Panc1 (cell line): ENCODE data around the gene UBE2J2. TPM values are rescaled to one million over a fixed set of nuclear protein-coding genes. Genes with fewer than 3 reads are reported as not detected.

Source experiments
- ATAC-seq: fragments of 200-7000 bp; cut with Tn5 transposase; 2 replicates; pipeline ENCODE4 v1.9.1; 2020; ENCODE audit warnings: mild to moderate bottlenecking, moderate library complexity
- BruUV-seq: library from RNA; stranded (reverse); fragments of 400-500 nt; replicated peaks from 2 replicates; lab custom pipeline; 2021; lab: Mats Ljungman, UMichigan
- CTCF ChIA-PET: fragments of 300-600 bp; sonication (Branson Sonifier 250); formaldehyde crosslinking; loops from one replicate; lab custom pipeline; 2022; ENCODE audit warnings: antibody characterized with exemption; lab: Charles Lee
- POLR2A ChIA-PET: fragments of 300-600 bp; sonication (Branson Sonifier 250); formaldehyde crosslinking; loops from one replicate; lab custom pipeline; 2022; ENCODE audit warnings: antibody characterized with exemption; lab: Charles Lee
- DNase-seq: peaks from one replicate; pipeline ENCODE4 v3.0.0-alpha.2; 2010; ENCODE audit warnings: low read depth, low spot score
- H3K27ac ChIP-seq: 2 replicates; pipeline ENCODE4 v1.5.1; 2011; ENCODE audit warnings: mild to moderate bottlenecking, low read length, inconsistent platforms
- H3K27me3 ChIP-seq: fragments of 200-500 bp; sonication (Bioruptor generic); 2 replicates; pipeline ENCODE4 v1.6.0; 2014; ENCODE audit warnings: low read length, inconsistent platforms; ENCODE audit not compliant: control insufficient read depth, insufficient read depth
- H3K36me3 ChIP-seq: fragments of 200-500 bp; sonication (Bioruptor generic); 2 replicates; pipeline ENCODE4 v1.5.1; 2014; ENCODE audit warnings: inconsistent platforms, mild to moderate bottlenecking, low read length, moderate library complexity; ENCODE audit not compliant: control insufficient read depth, insufficient read depth
- H3K4me1 ChIP-seq: 2 replicates; pipeline ENCODE4 v1.5.1; 2011; ENCODE audit warnings: inconsistent platforms, mild to moderate bottlenecking, low read length, moderate library complexity; ENCODE audit not compliant: control insufficient read depth, insufficient read depth
- H3K4me3 ChIP-seq, 2 experiments: 2 replicates each; pipeline ENCODE4 v1.5.1; 2011 to 2012; ENCODE audit warnings: low read depth in 2 of 2, low read length in 2 of 2, mild to moderate bottlenecking in 2 of 2, inconsistent platforms in 1 of 2, moderate library complexity in 1 of 2
- H3K9me3 ChIP-seq: fragments of 200-500 bp; sonication (Bioruptor generic); 2 replicates; pipeline ENCODE4 v1.5.1; 2014; ENCODE audit warnings: low read depth, mild to moderate bottlenecking, inconsistent platforms, low read length, moderate library complexity; ENCODE audit not compliant: control insufficient read depth, insufficient read depth
- POLR2AphosphoS5 ChIP-seq: IDR thresholded peaks from 2 replicates; pipeline ENCODE4 v1.6.1; 2012; ENCODE audit warnings: mild to moderate bottlenecking, low read depth, low read length, moderate library complexity
- SIN3A ChIP-seq: IDR thresholded peaks from 2 replicates; pipeline ENCODE4 v1.6.1; 2012; ENCODE audit warnings: low read depth, mild to moderate bottlenecking, low read length, moderate library complexity, borderline replicate concordance; ENCODE audit not compliant: insufficient read depth
- TCF7L2 ChIP-seq: IDR thresholded peaks from 2 replicates; pipeline ENCODE4 v1.6.1; 2011; ENCODE audit warnings: mild to moderate bottlenecking, low read depth, low read length, inconsistent platforms
- in situ Hi-C: cut with HindIII; loops from 2 replicates; pipeline ENCODE4 v1.10.0; 2016; ENCODE audit warnings: low sequenced_read_pairs, low pct_unique_long_range_greater_than_20kb
- intact Hi-C: fragments of 100-400 bp; cut with micrococcal nuclease; formaldehyde crosslinking; loops from one replicate; pipeline ENCODE4 v1.10.0; 2022; ENCODE audit not compliant: unreplicated experiment
- total RNA-seq: library from RNA; stranded (reverse); gene quantifications from one replicate; pipeline ENCODE4 v1.2.1, GENCODE V29; 2021; ENCODE audit not compliant: unreplicated experiment
- TF ChIP-seq, protein P1 (sequence below), 2 experiments: IDR thresholded peaks; 2 replicates each; pipeline ENCODE4 v1.6.1; 2011 to 2012; ENCODE audit warnings: low read depth in 2 of 2, control low read depth in 1 of 2, low read length in 1 of 2, mild to moderate bottlenecking in 1 of 2, moderate library complexity in 1 of 2; ENCODE audit not compliant: insufficient read depth in 1 of 2
- TF ChIP-seq, protein P2 (sequence below): fragments of 450-650 bp; IDR thresholded peaks from 2 replicates; pipeline ENCODE4 v1.5.1; 2017; ENCODE audit warnings: mild to moderate bottlenecking

UBE2J2 gene
- total RNA-seq, 1 experiment from 2014 or later, result 101 TPM

- TF ChIP-seq, protein P1, sequence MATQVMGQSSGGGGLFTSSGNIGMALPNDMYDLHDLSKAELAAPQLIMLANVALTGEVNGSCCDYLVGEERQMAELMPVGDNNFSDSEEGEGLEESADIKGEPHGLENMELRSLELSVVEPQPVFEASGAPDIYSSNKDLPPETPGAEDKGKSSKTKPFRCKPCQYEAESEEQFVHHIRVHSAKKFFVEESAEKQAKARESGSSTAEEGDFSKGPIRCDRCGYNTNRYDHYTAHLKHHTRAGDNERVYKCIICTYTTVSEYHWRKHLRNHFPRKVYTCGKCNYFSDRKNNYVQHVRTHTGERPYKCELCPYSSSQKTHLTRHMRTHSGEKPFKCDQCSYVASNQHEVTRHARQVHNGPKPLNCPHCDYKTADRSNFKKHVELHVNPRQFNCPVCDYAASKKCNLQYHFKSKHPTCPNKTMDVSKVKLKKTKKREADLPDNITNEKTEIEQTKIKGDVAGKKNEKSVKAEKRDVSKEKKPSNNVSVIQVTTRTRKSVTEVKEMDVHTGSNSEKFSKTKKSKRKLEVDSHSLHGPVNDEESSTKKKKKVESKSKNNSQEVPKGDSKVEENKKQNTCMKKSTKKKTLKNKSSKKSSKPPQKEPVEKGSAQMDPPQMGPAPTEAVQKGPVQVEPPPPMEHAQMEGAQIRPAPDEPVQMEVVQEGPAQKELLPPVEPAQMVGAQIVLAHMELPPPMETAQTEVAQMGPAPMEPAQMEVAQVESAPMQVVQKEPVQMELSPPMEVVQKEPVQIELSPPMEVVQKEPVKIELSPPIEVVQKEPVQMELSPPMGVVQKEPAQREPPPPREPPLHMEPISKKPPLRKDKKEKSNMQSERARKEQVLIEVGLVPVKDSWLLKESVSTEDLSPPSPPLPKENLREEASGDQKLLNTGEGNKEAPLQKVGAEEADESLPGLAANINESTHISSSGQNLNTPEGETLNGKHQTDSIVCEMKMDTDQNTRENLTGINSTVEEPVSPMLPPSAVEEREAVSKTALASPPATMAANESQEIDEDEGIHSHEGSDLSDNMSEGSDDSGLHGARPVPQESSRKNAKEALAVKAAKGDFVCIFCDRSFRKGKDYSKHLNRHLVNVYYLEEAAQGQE (IDR thresholded peaks at IDR 0.05; ENCODE audit: insufficient read depth in 1 of 2, low read depth in 2 of 2, low read length in 1 of 2), result no peak
- no peak for TF ChIP-seq SIN3A
- TF ChIP-seq, protein P2, sequence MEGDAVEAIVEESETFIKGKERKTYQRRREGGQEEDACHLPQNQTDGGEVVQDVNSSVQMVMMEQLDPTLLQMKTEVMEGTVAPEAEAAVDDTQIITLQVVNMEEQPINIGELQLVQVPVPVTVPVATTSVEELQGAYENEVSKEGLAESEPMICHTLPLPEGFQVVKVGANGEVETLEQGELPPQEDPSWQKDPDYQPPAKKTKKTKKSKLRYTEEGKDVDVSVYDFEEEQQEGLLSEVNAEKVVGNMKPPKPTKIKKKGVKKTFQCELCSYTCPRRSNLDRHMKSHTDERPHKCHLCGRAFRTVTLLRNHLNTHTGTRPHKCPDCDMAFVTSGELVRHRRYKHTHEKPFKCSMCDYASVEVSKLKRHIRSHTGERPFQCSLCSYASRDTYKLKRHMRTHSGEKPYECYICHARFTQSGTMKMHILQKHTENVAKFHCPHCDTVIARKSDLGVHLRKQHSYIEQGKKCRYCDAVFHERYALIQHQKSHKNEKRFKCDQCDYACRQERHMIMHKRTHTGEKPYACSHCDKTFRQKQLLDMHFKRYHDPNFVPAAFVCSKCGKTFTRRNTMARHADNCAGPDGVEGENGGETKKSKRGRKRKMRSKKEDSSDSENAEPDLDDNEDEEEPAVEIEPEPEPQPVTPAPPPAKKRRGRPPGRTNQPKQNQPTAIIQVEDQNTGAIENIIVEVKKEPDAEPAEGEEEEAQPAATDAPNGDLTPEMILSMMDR, result no peak
- no peak for TF ChIP-seq POLR2AphosphoS5
- TF ChIP-seq TCF7L2, result no peak
- DNase-seq, result no peak
- no peaks in the 10 kb centered on the region for H3K27me3 ChIP-seq
These were observed 66.6 kb downstream of the UBE2J2 start for GRCh38 chr1:1206966-1207531.

GRCh38 chr1:1206376-1206965, 67.2 kb downstream of the UBE2J2 start, which contains the start of gene TNFRSF18:
Gene TNFRSF18 (minus strand): TSS chr1:1206592. CDS start chr1:1206571, 21 bp downstream.
- intact Hi-C loops, result no loop called here
- Histone ChIP-seq H3K27me3 (no peaks in the 10 kb centered on the region), H3K9me3 (no peaks in the 10 kb centered on the region), H3K27ac (no peak within 1 kb of the TSS), H3K4me1 (peaks cover 11% of the 10 kb centered on the region), H3K4me3 (peak within 1 kb of the TSS; percentile 25 to 38), H3K36me3 (no peaks in the 10 kb centered on the region)
- ChIA-PET CTCF (no interaction called here), POLR2A (no interaction called here)
- in situ Hi-C loops, result no loop called here
- TF ChIP-seq, protein P1 (IDR thresholded peaks at IDR 0.05; ENCODE audit: insufficient read depth in 1 of 2, low read depth in 2 of 2, low read length in 1 of 2), result no peak
- TF ChIP-seq TCF7L2 (no peak), SIN3A (no peak), POLR2AphosphoS5 (no peak)
- TF ChIP-seq, protein P2, result no peak
- ATAC-seq, result peak; percentile 49
- no TSS peak for BruUV-seq
- DNase-seq, result no peak

More at GRCh38 chr1:1206966-1207531, 66.6 kb downstream of the UBE2J2 start:
- intact Hi-C loops, result no loop called here
- Histone ChIP-seq H3K9me3 (no peaks in the 10 kb centered on the region), H3K4me1 (peaks cover 11% of the 10 kb centered on the region), H3K4me3 (peak overlapping the region in 1 of 2 experiments; percentile 38; a peak in 2 of 4 replicates), H3K27ac (no peak overlapping the region), H3K36me3 (no peaks in the 10 kb centered on the region)
- BruUV-seq, result no TSS peak
- ChIA-PET POLR2A (no interaction called here), CTCF (no interaction called here)
- in situ Hi-C loops, result no loop called here
- no peak for ATAC-seq
